Tibial artery (tissue), 4 donors: ENCODE data around the gene MACROD2.
"Not testable (repeated sequence)": the region's sequence is repeated elsewhere in the genome, so short reads cannot be mapped to it uniquely, and the experiment has no call there.

ENCODE experiments used
- DNase-seq, 2 donors: peaks; one replicate each; pipeline ENCODE4 v3.0.0-alpha.2; 2019
- H3K27ac ChIP-seq, 2 donors: fragments of 200-600 bp; sonication (generic) in 1 of 2; 1 replicate in 1 of 2; 2 replicates in 1 of 2; pipeline ENCODE4 v1.5.1; 2018 to 2019; ENCODE audit warnings: mild to moderate bottlenecking in 1 of 2
- H3K27me3 ChIP-seq, 2 donors: fragments of 200-600 bp; sonication (generic) in 1 of 2; one replicate each; pipeline versions ENCODE4 v1.5.1 to v1.6.0; 2016 to 2019
- H3K36me3 ChIP-seq, 3 donors: fragments of 200-600 bp; sonication (generic) in 2 of 3; one replicate each; pipeline ENCODE4 v1.5.1; 2016 to 2019; ENCODE audit warnings: mild to moderate bottlenecking in 2 of 3
- H3K4me1 ChIP-seq, 4 donors: fragments of 200-600 bp; sonication (generic) in 2 of 4; 1 replicate in 3 of 4; 2 replicates in 1 of 4; pipeline ENCODE4 v1.5.1; 2016 to 2019
- H3K4me3 ChIP-seq, 2 donors: fragments of 200-600 bp; sonication (generic) in 1 of 2; 1 replicate in 1 of 2; 2 replicates in 1 of 2; pipeline ENCODE4 v1.5.1; 2018 to 2019; ENCODE audit warnings: mild to moderate bottlenecking in 2 of 2
- H3K9me3 ChIP-seq, 3 donors: fragments of 200-600 bp; sonication (generic) in 1 of 3; one replicate each; pipeline ENCODE4 v1.5.1; 2016 to 2019
- CTCF ChIP-seq, 2 experiments: fragments of 200-600 bp in 1 of 2; fragments of 450-650 bp in 1 of 2; IDR thresholded peaks; one replicate each; pipeline ENCODE4 v1.5.1; 2017 to 2019; ENCODE audit warnings: antibody characterized with exemption in 2 of 2, mild to moderate bottlenecking in 1 of 2, moderate library complexity in 1 of 2
- intact Hi-C: fragments of 100-400 bp; cut with DNase I; formaldehyde crosslinking; loops from one replicate; pipeline ENCODE4 v1.15.0; 2023; ENCODE audit warnings: low total_unique reads

Gene MACROD2

GRCh38 chr20:15140286-15140685 lies 1145.0 kb downstream of the MACROD2 start:
- intact Hi-C loops = no loop called here
- H3K9me3 ChIP-seq = no peaks in the 10 kb centered on the region
- no peaks in the 10 kb centered on the region for H3K27me3 ChIP-seq
- peaks cover 0 to 10% (median 5%) of the 10 kb centered on the region in 4 donors for H3K4me1 ChIP-seq
- H3K36me3 ChIP-seq = no peaks in the 10 kb centered on the region
- DNase-seq = no peak
- no peak overlapping the region for H3K4me3 ChIP-seq
- H3K27ac ChIP-seq = no peak overlapping the region
- no peak for TF ChIP-seq CTCF (IDR thresholded peaks at IDR 0.05)

- H3K4me3 ChIP-seq, H3K9me3 ChIP-seq, H3K27ac ChIP-seq, DNase-seq, H3K27me3 ChIP-seq, H3K36me3 ChIP-seq, intact Hi-C loops: not testable (repeated sequence)
- peaks cover 0 to 10% (median 5%) of the 10 kb centered on the region in 4 donors for H3K4me1 ChIP-seq
Measured at GRCh38 chr20:15140940-15141339, 1145.6 kb downstream of the MACROD2 start.

GRCh38 chr20:15141861-15142260 lies 1146.5 kb downstream of the MACROD2 start:
- Histone ChIP-seq H3K36me3 (no peaks in the 10 kb centered on the region), H3K4me3 (no peak overlapping the region), H3K4me1 (peaks cover 0 to 10% (median 5%) of the 10 kb centered on the region in 4 donors), H3K27me3 (no peaks in the 10 kb centered on the region), H3K27ac (no peak overlapping the region), H3K9me3 (no peaks in the 10 kb centered on the region)
- no peak for DNase-seq
- intact Hi-C loops = no loop called here
- TF ChIP-seq CTCF (IDR thresholded peaks at IDR 0.05) = no peak

- Histone ChIP-seq H3K4me3 (no peak overlapping the region), H3K27ac (no peak overlapping the region), H3K36me3 (no peaks in the 10 kb centered on the region), H3K27me3 (no peaks in the 10 kb centered on the region), H3K9me3 (no peaks in the 10 kb centered on the region), H3K4me1 (peaks cover 0 to 10% (median 5%) of the 10 kb centered on the region in 4 donors)
- TF ChIP-seq CTCF (IDR thresholded peaks at IDR 0.05) = no peak
- intact Hi-C loops = no loop called here
- no peak for DNase-seq
Measured at GRCh38 chr20:15143478-15143877, 1148.2 kb downstream of the MACROD2 start.

- H3K9me3 ChIP-seq = no peaks in the 10 kb centered on the region
- DNase-seq = no peak
- no peak overlapping the region for H3K27ac ChIP-seq
- no peak for TF ChIP-seq CTCF (IDR thresholded peaks at IDR 0.05)
- H3K4me1 ChIP-seq = peaks cover 0 to 10% (median 5%) of the 10 kb centered on the region in 4 donors
- no peaks in the 10 kb centered on the region for H3K27me3 ChIP-seq
- intact Hi-C loops = no loop called here
- no peak overlapping the region for H3K4me3 ChIP-seq
- no peaks in the 10 kb centered on the region for H3K36me3 ChIP-seq
Measured at GRCh38 chr20:15144916-15145315, 1149.6 kb downstream of the MACROD2 start.

- no peaks in the 10 kb centered on the region for H3K27me3 ChIP-seq
- TF ChIP-seq CTCF (IDR thresholded peaks at IDR 0.05) = no peak
- no peaks in the 10 kb centered on the region for H3K36me3 ChIP-seq
- H3K27ac ChIP-seq = no peak overlapping the region
- no peak overlapping the region for H3K4me3 ChIP-seq
- H3K4me1 ChIP-seq = peaks cover 0 to 10% (median 5%) of the 10 kb centered on the region in 4 donors
- DNase-seq = no peak
- intact Hi-C loops = no loop called here
- no peaks in the 10 kb centered on the region for H3K9me3 ChIP-seq
Measured at GRCh38 chr20:15146948-15147347, 1151.6 kb downstream of the MACROD2 start.
